Spleen (tissue), 11 donors: ENCODE measurements around the gene RUSF1. TPM values are rescaled to one million over a fixed set of nuclear protein-coding genes. Genes with fewer than 3 reads are reported as not detected.
A peak's percentile ranks its signal among the peaks of the same experiment; 100 is the strongest.

Source experiments
- DNase-seq: peaks from one replicate; pipeline ENCODE4 v3.0.0-alpha.2; 2020
- H3K27ac ChIP-seq, 8 donors: fragments of 200-600 bp; sonication (generic) in 7 of 8; 1 replicate in 4 of 8; 2 replicates in 4 of 8; pipeline versions ENCODE4 v1.5.0 to v1.8.0; 2016 to 2021; ENCODE audit warnings: inconsistent platforms in 4 of 8, mild to moderate bottlenecking in 4 of 8, moderate library complexity in 1 of 8
- H3K27me3 ChIP-seq, 7 donors: fragments of 200-600 bp; sonication (generic) in 6 of 7; replicated peaks in 1 of 7; 1 replicate in 4 of 7; 2 replicates in 3 of 7; pipeline versions ENCODE4 v1.5.0 to v1.8.0; 2016 to 2021; ENCODE audit warnings: inconsistent platforms in 3 of 7, mild to moderate bottlenecking in 1 of 7
- H3K36me3 ChIP-seq, 6 donors: fragments of 200-600 bp; sonication (generic) in 5 of 6; 1 replicate in 4 of 6; 2 replicates in 2 of 6; pipeline versions ENCODE4 v1.5.0 to v1.8.0; 2016 to 2021; ENCODE audit warnings: inconsistent platforms in 2 of 6
- H3K4me1 ChIP-seq, 6 donors: fragments of 200-600 bp; sonication (generic) in 5 of 6; 1 replicate in 3 of 6; 2 replicates in 3 of 6; pipeline versions ENCODE4 v1.5.0 to v1.8.0; 2016 to 2021; ENCODE audit warnings: inconsistent platforms in 3 of 6
- H3K4me3 ChIP-seq, 8 donors: fragments of 200-600 bp; sonication (generic) in 7 of 8; 1 replicate in 4 of 8; 2 replicates in 4 of 8; pipeline versions ENCODE4 v1.5.0 to v1.8.0; 2016 to 2021; ENCODE audit warnings: inconsistent platforms in 4 of 8, mild to moderate bottlenecking in 4 of 8, moderate library complexity in 2 of 8
- H3K9me3 ChIP-seq, 8 donors: fragments of 200-600 bp; sonication (generic) in 7 of 8; 1 replicate in 4 of 8; 2 replicates in 4 of 8; pipeline versions ENCODE4 v1.5.0 to v1.8.0; 2016 to 2021; ENCODE audit warnings: inconsistent platforms in 4 of 8
- CTCF ChIP-seq, 11 experiments: fragments of 200-600 bp in 7 of 11; fragments of 450-650 bp in 4 of 11; sonication (generic) in 4 of 11; IDR thresholded peaks in 8 of 11; conservative IDR thresholded peaks in 3 of 11; 1 replicate in 7 of 11; 2 replicates in 4 of 11; pipeline versions ENCODE4 v1.4.0 to v1.8.0; 2016 to 2021; ENCODE audit warnings: antibody characterized with exemption in 11 of 11, inconsistent platforms in 4 of 11, mild to moderate bottlenecking in 1 of 11
- POLR2A ChIP-seq, 3 donors: fragments of 450-650 bp; IDR thresholded peaks; one replicate each; pipeline ENCODE4 v1.5.1; 2017; ENCODE audit warnings: antibody characterized with exemption in 3 of 3, mild to moderate bottlenecking in 1 of 3
- POLR2AphosphoS5 ChIP-seq, 3 donors: sonication (generic); formaldehyde crosslinking; IDR thresholded peaks; one replicate each; pipeline ENCODE4 v1.5.1; 2017; ENCODE audit warnings: antibody characterized with exemption in 3 of 3
- whole genome bisulfite sequencing, 5 donors: extraction: QIAGEN DNeasy Blood & Tissue Kit in 3 of 5; methylation state at CpG; one replicate each; pipeline versions ENCODE4 v1.1.5 to v1.1.7; 2013 to 2018; 5-methylcytosine and 5-hydroxymethylcytosine counted together
- intact Hi-C: fragments of 100-400 bp; cut with DNase I; formaldehyde crosslinking; loops from one replicate; pipeline ENCODE4 v1.15.0; 2023; ENCODE audit warnings: low total_unique reads
- polyA plus RNA-seq, 3 donors: library from polyadenylated mRNA; stranded (reverse); fragments of 200-250 nt; gene quantifications; one replicate each; pipeline ENCODE4 v1.2.1, GENCODE V29; 2013
- total RNA-seq, 7 donors: library from RNA; depleted of rRNA in 3 of 7; stranded (reverse); fragments of >200 nt in 3 of 7; fragmentation: NEBNext Ultra II Directional in 4 of 7; extraction: Animal tissue kit (Norgen Biotek cat#: 25700) in 4 of 7; gene quantifications; one replicate each; pipeline versions ENCODE4 v1.1.0 to v1.2.1, GENCODE V29; 2016 to 2021
- donor health status: healthy with polysubstance abuse.
- donor health status: DM: no; HTN: no; CAD: no; lungs with moderate emphysema.
- donor health status: DM: no; HTN: no; CAD: no.
- donor health status: Bipolar disorder and iron deficiency.
- donor health status: healthy.
- donor health status: DM: no; HTN: no; CAD: no.
- donor health status: DM: yes; HTN: yes; CAD: no.

The RUSF1 gene
- total and polyA plus RNA-seq, 10 donors: 36.6 to 73.3 (median 51.2) TPM

GRCh38 chr16:31461201-31461920, 46.8 kb downstream of the RUSF1 start:
- H3K27ac ChIP-seq: peak overlapping the region in 1 of 8 donors; percentile 100
- peak; percentile 10 for DNase-seq
- H3K4me3 ChIP-seq: no peak overlapping the region
- TF ChIP-seq CTCF (IDR thresholded peaks at IDR 0.05 in 8 of 11, conservative IDR thresholded peaks at IDR 0.05 in 3 of 11) (no peak), POLR2A (IDR thresholded peaks at IDR 0.05) (no peak), POLR2AphosphoS5 (IDR thresholded peaks at IDR 0.05) (no peak)
- WGBS, 5 donors: 87 to 96% (median 91%) methylated on average over 10 of the region's 10 CpGs
- intact Hi-C loops: no loop called here
- peaks cover 4 to 55% (median 42%) of the 10 kb centered on the region in 6 donors for H3K36me3 ChIP-seq
- H3K4me1 ChIP-seq: peaks cover 29 to 56% (median 33%) of the 10 kb centered on the region in 6 donors
- no peaks in the 10 kb centered on the region for H3K9me3 ChIP-seq
- no peaks in the 10 kb centered on the region for H3K27me3 ChIP-seq

- H3K36me3 ChIP-seq: peaks cover 4 to 54% (median 35%) of the 10 kb centered on the region in 6 donors
- 50 to 65% (median 54%) methylated on average over 8 of the region's 8 CpGs for WGBS, 5 donors
- no peaks in the 10 kb centered on the region for H3K9me3 ChIP-seq
- H3K27me3 ChIP-seq: no peaks in the 10 kb centered on the region
- intact Hi-C loops: no loop called here
- peaks cover 28 to 56% (median 40%) of the 10 kb centered on the region in 6 donors for H3K4me1 ChIP-seq
- TF ChIP-seq POLR2A (IDR thresholded peaks at IDR 0.05) (no peak), CTCF (IDR thresholded peaks at IDR 0.05 in 8 of 11, conservative IDR thresholded peaks at IDR 0.05 in 3 of 11) (peak; percentile 27 to 75 (median 59)), POLR2AphosphoS5 (IDR thresholded peaks at IDR 0.05) (no peak)
- DNase-seq: peak; percentile 76
- H3K4me3 ChIP-seq: peak overlapping the region in 7 of 8 donors; percentile 32 to 93 (median 74)
- H3K27ac ChIP-seq: peak overlapping the region in 6 of 8 donors; percentile 97 to 100 (median 99)
These were observed 47.6 kb downstream of the RUSF1 start for GRCh38 chr16:31460582-31461002.

GRCh38 chr16:31459687-31460581, 48.3 kb downstream of the RUSF1 start:
- intact Hi-C loops: no loop called here
- WGBS, 5 donors: 4 to 7% (median 5%) methylated on average over 36 to 61 of the region's 61 CpGs
- H3K4me3 ChIP-seq: peak overlapping the region; percentile 60 to 93 (median 73)
- peak overlapping the region; percentile 97 to 100 (median 99) for H3K27ac ChIP-seq
- no peaks in the 10 kb centered on the region for H3K27me3 ChIP-seq
- H3K4me1 ChIP-seq: peaks cover 28 to 60% (median 46%) of the 10 kb centered on the region in 6 donors
- no peaks in the 10 kb centered on the region for H3K9me3 ChIP-seq
- DNase-seq: peak; percentile 100
- H3K36me3 ChIP-seq: peaks cover 4 to 49% (median 30%) of the 10 kb centered on the region in 6 donors
- TF ChIP-seq POLR2AphosphoS5 (IDR thresholded peaks at IDR 0.05) (no peak), POLR2A (IDR thresholded peaks at IDR 0.05) (peak in 1 of 3 donors; percentile 26), CTCF (IDR thresholded peaks at IDR 0.05 in 8 of 11, conservative IDR thresholded peaks at IDR 0.05 in 3 of 11) (peak in 2 of 11 experiments; percentile 7 to 12)
